Stimulated activated CD4-positive, alpha-beta T cell treated with anti-CD3 and anti-CD28 coated beads, Interleukin-12 subunit alpha, Interleukin-12 subunit beta, amount 100 ng/mL, for 4 hours (primary cell): ENCODE data around the gene MIEF2.
"Not testable (repeated sequence)": the region's sequence is repeated elsewhere in the genome, so short reads cannot be mapped to it uniquely, and the experiment has no call there.

Source experiments
- DNase-seq: peaks from one replicate; pipeline ENCODE4 v3.0.0-alpha.2; 2020

The MIEF2 gene

GRCh38 chr17:18257268-18257981, 3.0 kb upstream of the MIEF2 start:
- DNase-seq, result no peak

- peak; percentile 37 for DNase-seq
These were observed 2.5 kb upstream of the MIEF2 start for GRCh38 chr17:18257982-18258355.

GRCh38 chr17:18258356-18259038, 2.0 kb upstream of the MIEF2 start, which contains the start of gene FLII:
FLII (minus strand) TSS chr17:18258738; CDS start chr17:18258690, 48 bp downstream.
- peak; percentile 65 for DNase-seq

DNA sequence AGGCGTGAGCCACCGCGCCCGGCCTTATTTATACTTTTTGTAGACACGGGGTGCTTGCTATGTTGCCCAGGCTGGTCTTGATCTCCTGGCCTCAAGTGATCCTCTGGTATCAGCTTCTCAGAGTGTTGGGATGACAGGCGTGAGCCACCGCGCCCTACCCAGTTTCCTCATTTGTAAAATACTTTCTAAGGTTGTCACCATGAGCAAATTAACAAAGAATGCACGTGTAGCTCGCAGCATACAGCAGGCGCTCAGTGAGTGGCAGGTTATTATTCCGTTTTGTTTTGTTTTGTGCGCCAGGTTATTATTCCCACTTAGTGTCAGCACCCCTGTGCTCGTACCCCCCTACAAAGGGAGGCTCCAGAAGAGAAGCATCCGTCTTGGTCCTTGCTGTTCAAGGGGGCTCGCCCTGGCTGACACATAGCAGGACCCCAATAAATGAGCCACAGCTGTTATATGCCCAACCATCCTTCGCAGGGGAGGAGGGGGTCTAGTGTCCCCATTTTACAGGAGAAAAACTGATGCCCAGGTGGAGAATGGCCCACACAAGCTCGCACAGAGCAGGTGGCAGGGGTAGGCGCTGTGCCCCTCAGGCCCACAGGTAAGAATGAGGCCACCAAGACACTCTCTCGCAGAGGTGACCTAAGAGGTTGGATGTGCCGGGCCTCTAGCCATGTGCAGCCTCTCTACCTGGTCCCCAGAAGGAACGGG, 686 bp upstream of the MIEF2 start:
- DNase-seq, result no peak

DNA sequence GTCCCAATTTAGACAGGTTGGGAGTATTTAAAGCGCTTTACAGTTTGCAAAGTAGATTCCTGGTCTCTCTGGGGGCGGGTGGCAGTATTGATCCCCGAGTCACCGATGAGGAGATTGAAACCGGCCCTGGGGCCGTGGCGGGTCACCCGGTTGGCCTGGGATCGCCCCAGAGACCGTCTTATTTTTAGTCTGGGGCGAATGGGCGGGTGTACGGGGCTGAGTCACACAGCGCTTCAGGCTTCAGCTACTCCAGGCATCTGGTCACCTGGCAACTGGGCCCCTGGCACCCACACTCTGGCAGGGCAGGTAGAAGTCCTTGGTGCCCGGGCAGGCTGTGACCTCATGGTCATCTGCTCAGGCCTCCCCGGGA, 669 bp downstream of the MIEF2 start:
- peak; percentile 28 for DNase-seq

GRCh38 chr17:18261659-18262058, 1.2 kb downstream of the MIEF2 start:
- no peak for DNase-seq

- DNase-seq, result no peak
These were observed 1.6 kb downstream of the MIEF2 start for GRCh38 chr17:18262111-18262510.

DNA sequence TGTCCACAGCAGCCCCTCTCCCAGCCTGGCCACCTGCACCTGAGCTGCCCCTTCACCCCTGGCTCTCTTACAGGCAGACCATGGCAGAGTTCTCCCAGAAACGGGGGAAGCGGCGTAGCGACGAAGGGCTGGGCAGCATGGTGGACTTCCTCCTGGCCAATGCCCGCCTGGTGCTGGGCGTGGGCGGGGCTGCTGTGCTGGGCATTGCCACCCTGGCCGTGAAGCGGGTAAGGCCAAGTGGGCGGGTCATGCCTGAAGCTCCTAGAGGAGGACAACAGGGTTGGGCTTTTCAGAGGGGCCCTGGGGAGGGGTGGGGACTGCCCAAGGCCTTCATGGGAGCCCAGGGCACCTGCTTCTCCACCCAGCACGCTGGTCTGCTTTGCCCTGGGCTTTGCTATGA, 2.2 kb downstream of the MIEF2 start:
- no peak for DNase-seq

GRCh38 chr17:18263885-18264682, 3.6 kb downstream of the MIEF2 start:
- no peak for DNase-seq

- no peak for DNase-seq
These were observed 6.9 kb downstream of the MIEF2 start for GRCh38 chr17:18267366-18267765.

DNA sequence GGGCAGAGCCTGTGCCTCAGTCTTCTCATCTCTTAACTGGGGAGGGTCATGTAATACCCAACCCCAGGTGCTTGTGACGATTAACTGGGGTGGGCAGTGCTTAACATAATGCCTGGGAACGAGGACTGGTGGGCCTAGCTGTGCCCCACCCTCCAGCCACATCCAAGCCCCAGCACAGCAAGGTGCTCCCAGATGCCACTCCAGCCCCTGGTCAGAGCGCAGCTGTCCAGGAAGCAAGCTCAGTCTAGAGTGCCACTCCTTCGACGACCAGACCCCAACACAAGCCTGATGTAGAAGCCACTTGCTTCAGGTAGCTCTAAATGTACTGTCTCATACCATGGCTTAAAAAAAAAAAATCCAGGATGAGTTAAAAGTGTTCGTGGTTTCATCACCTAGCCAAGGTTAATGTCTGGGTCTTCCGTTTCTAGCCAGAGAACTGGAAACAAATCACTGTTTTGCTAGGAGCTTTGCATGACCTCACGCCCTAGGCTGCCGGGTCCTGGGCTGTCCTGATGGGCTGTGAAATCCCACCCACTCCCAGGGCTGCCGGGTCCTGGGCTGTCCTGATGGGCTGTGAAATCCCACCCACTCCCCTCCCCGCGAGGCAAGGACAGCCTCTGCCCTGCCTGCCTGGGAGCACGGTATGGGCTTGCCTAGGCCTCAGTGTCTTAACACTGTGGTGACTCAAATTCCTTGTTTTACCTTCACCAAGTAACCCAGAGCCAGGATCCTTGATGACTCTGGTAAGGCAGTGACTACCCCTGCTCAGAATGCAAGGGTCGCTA, 7.7 kb downstream of the MIEF2 start:
- DNase-seq, result no peak

DNA sequence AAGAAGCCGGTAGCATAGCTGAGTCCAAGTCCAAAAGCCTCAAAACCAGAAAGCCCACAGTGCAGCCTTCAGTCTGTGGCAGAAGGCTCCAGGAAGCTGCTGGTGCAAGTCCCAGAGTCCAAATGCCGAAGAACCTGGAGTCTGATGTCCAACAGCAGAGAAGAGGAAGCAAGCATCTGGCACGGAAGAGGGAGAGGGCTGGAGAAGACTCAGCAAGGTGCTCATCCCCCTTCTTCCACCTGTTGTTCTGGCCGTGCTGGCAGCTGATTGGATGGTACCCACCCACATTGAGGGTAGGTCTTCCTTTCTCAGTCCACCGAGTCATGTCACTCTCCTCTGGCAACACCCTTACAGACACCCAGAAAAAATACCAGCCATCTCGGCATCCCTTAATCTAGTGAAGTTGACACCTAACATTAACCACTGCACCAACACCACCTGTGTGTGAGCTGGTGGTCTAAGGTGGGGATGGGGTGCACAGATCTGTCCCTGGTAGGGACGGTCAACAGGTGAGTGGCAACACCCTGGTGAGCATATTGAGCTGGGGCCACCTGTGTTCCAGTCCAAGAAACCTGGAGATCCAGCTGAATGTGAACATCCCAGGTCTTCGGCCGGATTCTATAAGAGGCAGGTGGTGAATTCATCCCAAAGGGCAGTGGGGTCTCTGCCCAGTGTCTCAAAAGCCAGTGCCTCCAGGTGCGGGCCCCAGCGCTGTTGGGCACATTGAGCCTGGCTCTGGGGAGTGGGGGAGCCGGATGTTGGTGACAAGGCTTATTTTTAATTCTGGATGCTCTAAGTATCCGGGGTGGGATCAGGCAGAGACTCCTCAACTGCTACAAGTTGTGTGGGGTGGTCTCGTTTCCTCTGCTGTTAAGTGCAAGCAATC, 9.8 kb downstream of the MIEF2 start:
- DNase-seq, result no peak

GRCh38 chr17:18277076-18277475, 16.6 kb downstream of the MIEF2 start:
- DNase-seq, result no peak

GRCh38 chr17:18278867-18279266, 18.4 kb downstream of the MIEF2 start:
- no peak for DNase-seq

GRCh38 chr17:18280249-18280648, 19.8 kb downstream of the MIEF2 start:
- DNase-seq, result no peak

GRCh38 chr17:18280766-18281371, 20.4 kb downstream of the MIEF2 start:
- DNase-seq, result no peak

DNA sequence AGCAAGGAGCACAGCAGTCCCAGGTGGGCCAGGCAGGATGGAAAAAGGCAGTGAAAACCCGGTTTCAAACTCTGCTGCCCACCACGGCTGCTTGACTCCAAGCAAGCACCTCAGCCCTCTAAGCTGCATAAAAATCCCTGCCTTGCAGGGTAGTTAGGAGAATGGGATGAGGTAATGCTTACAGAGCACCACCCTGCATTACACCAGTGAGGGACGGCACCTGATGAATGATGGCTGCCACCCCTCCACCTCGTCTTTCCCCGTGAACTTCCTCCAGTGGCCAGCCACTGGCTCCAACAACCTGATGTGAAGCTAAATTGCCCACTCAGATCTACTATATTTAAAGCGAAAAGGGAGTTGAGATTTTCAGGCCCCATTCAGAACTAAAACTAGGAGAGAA, 21.3 kb downstream of the MIEF2 start:
- DNase-seq, result no peak

GRCh38 chr17:18285296-18285695, 24.8 kb downstream of the MIEF2 start:
- no peak for DNase-seq

DNA sequence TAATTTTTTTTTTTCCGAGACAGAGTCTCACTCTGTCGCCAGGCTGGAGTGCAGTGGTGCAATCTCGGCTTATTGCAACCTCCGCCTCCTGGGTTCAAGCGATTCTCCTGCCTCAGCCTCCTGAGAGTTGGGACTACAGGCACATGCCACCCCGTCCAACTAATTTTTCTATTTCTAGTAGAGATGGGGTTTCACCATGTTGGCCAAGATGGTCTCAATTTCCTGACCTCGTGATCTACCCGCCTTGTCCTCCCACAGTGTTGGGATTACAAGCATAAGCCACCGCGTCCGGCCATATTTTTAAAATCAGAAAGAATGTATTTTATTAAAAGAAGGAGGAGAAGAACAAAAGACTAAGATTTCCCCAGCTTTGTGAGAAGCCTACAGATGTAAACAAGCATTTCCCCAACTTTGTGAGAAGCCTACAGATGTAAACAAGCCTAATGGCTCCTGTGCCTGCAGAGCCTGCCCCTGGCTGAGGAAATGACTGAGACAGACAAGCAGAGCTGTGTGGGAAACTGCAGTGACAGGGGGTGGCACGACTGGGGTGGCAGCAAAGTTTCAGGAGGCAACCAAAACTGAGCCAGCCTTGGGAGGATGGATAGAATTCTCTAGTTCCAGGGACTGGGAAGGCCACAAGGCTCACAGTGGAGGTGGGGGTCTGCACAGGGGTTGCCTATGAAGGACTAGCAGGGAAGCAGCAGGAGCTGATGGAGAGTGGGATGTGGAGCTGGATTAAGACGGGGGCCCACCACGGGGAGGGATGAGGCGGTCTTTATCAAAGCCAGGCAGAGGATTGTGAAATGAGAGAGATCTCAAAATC, 31.5 kb downstream of the MIEF2 start:
- DNase-seq, result no peak

GRCh38 chr17:18298061-18298460, 37.6 kb downstream of the MIEF2 start:
- not testable (repeated sequence) for DNase-seq
